GM13976 (cell line): ENCODE data around the gene RAPGEF2.

ENCODE experiments used
- DNase-seq: peaks from one replicate; pipeline ENCODE4 v3.0.0; 2012; ENCODE audit warnings: low spot score
- in situ Hi-C: fragments of 300-500 bp; cut with MboI; formaldehyde crosslinking; loops from one replicate; pipeline ENCODE4 v1.12.0; 2022; ENCODE audit warnings: low sequenced_read_pairs, mixed read lengths, inconsistent platforms; ENCODE audit not compliant: unreplicated experiment
- TF ChIP-seq, protein P1 (sequence below): IDR thresholded peaks from 2 replicates; pipeline ENCODE4 v1.5.1; 2012; ENCODE audit warnings: borderline replicate concordance, mild to moderate bottlenecking; ENCODE audit not compliant: insufficient read depth; ENCODE audit errors: extremely low read depth, missing control alignments, control extremely low read depth

The RAPGEF2 gene

DNA sequence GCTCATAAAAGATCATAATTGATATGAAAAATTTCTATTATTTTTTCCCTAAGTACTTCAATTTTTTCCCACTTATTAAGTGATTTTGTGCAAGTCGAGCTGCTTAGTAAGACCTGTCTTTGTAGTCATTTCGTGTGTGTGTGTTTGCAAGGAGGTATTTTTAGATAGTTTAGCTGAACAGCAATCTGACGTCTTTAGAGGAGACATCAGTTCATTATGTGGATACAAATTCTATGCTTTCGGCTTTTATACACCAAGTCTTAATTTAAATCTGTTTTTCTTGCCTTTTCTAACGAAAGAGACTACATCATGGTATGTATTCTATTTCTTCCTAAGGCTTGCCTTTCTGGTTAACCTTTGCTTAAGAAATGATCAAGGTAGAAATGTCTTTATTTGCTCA, 179.4 kb downstream of the RAPGEF2 start:
- in situ Hi-C loops = no loop called here
- DNase-seq = no peak
- TF ChIP-seq, protein P1, sequence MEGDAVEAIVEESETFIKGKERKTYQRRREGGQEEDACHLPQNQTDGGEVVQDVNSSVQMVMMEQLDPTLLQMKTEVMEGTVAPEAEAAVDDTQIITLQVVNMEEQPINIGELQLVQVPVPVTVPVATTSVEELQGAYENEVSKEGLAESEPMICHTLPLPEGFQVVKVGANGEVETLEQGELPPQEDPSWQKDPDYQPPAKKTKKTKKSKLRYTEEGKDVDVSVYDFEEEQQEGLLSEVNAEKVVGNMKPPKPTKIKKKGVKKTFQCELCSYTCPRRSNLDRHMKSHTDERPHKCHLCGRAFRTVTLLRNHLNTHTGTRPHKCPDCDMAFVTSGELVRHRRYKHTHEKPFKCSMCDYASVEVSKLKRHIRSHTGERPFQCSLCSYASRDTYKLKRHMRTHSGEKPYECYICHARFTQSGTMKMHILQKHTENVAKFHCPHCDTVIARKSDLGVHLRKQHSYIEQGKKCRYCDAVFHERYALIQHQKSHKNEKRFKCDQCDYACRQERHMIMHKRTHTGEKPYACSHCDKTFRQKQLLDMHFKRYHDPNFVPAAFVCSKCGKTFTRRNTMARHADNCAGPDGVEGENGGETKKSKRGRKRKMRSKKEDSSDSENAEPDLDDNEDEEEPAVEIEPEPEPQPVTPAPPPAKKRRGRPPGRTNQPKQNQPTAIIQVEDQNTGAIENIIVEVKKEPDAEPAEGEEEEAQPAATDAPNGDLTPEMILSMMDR = no peak

DNA sequence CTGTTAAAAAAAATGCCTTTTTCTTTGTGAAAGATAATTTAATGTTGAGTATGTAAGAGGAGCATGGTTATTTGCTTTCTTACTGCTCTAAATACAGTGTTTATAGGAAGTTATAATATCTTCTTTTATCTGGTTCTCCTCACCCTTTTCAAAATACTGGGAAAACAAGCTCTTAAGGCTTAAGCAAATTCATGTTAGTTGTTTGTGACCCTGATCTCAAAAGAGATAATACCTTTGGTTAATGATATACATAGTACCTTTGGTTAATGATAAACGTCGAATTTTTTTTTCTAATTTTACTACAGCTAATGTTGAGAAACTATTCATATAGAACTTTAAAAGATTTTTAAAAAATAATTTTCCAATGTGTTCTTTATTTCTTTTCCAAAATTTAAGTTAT, 180.1 kb downstream of the RAPGEF2 start:
- TF ChIP-seq, protein P1 = no peak
- in situ Hi-C loops = no loop called here
- no peak for DNase-seq

DNA sequence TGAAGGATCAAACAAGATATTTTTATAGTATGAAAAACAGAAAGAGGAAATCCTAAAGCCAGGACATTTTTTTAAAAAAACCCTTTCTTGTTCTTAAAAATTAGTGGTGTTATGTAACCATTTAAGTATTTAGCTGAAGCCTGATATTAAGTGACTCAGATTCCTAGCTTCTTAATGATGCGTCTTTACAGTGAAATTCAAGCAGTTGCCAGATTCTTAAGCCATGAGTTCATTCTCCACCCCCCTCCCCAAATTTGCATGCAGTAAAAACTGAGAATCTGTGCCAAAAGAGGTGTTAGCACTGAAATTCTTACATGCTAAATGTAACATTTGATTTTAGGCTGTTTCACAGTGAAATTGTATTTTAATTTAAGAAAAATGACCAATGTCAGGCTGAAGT, 180.8 kb downstream of the RAPGEF2 start:
- DNase-seq = no peak
- in situ Hi-C loops = no loop called here
- TF ChIP-seq, protein P1 = no peak

DNA sequence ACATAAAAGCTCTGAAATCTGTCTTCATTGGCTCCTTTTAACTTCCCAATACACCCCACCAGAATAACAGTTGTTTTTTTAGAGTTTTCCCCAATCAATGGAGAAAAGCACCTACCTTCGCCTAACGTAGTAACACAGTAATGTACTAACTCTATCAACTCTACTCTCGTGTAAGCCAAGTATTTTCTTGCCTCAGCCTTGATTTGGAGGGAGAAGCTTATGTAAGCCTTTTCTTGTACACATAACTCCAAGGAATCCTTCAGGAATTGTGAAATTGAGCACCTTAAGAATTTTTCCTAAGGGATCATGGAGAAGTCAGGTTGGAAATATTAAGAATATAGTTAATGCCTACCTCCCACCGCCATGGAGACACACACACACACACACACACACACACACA, 181.2 kb downstream of the RAPGEF2 start:
- no peak for DNase-seq
- in situ Hi-C loops = no loop called here
- TF ChIP-seq, protein P1 = no peak

DNA sequence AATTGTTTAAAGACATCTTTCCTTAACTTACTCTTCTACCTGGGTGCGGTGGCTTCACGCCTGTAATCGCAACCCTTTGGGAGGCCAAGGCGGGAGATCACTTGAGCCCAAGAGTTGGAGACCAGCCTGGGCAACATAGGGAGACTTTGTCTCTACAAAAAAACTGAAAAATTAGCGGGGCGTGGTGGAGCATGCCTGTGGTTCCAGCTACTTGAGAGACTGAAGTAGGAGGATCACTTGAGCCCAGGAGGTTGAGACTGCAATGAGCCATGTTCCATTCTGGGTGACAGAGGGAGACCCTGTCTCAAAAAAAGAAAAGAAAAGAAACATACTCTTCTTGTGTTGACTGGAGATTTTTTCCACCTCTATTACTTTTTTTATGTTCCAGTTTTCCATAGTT, 181.9 kb downstream of the RAPGEF2 start:
- no peak for DNase-seq
- TF ChIP-seq, protein P1 = no peak
- in situ Hi-C loops = no loop called here

DNA sequence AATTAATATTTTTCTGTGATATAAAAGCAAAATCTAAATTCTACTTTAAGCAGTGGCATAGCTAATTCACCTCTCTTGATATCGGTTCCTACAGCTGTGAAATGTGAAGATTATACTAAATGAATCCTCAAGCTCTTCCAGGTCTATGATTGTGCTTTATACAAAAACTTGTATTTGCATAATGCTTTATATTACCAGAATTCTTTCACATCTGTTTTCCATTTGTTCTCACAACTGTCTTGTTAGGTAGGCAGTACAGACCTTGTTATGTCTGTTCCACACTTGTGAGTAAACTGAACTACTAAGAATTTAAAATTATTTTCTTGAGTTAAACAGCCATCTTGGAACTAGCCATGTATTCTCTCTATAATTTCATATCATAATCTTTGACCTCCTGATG, 184.9 kb downstream of the RAPGEF2 start:
- TF ChIP-seq, protein P1 = no peak
- no peak for DNase-seq
- in situ Hi-C loops = no loop called here

DNA sequence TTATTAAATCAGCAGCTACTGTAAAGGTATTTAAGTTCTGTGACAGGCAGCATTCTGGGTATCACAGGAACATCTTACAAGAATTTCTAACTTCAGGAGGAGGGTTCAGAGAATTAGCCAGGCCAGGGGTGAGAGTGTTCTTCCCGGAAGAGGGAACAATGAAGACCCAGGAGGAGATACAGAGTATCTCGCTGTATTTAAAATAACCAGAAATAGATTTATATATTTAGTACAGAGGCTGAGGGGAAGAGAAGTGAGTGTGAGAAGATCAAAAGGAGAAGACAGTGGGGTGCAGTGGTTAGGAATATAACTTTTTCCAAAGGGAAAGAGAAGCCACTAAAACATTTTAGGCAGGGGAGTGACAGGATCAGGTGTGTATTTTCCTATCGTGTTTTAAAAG, 186.8 kb downstream of the RAPGEF2 start:
- TF ChIP-seq, protein P1 = no peak
- no peak for DNase-seq
- in situ Hi-C loops = no loop called here
